OCI-LY1 (cell line): ENCODE results near the gene AADACL2.

Experiments
- H2AFZ ChIP-seq: fragments of 200-600 bp; sonication (generic), shearing (Covaris generic); 2 replicates; pipeline ENCODE4 v1.6.0; 2014; ENCODE audit warnings: antibody characterized with exemption, mild to moderate bottlenecking, low read length
- H3F3A ChIP-seq: fragments of 200-600 bp; sonication (generic), shearing (Covaris generic); 2 replicates; pipeline ENCODE4 v1.6.0; 2014; ENCODE audit warnings: mild to moderate bottlenecking, antibody characterized with exemption, low read length, moderate library complexity; ENCODE audit not compliant: insufficient read depth
- H3K27ac ChIP-seq: fragments of 200-600 bp; sonication (generic); 2 replicates; pipeline ENCODE4 v1.5.1; 2014; ENCODE audit warnings: low read length, mixed run types, mild to moderate bottlenecking, low read depth; ENCODE audit not compliant: poor library complexity, severe bottlenecking
- H3K27me3 ChIP-seq: fragments of 200-600 bp; sonication (generic); 2 replicates; pipeline ENCODE4 v1.6.0; 2014; ENCODE audit warnings: antibody characterized with exemption, mild to moderate bottlenecking, low read length, moderate library complexity; ENCODE audit not compliant: insufficient read depth
- H3K36me3 ChIP-seq: fragments of 200-600 bp; sonication (generic); 2 replicates; pipeline ENCODE4 v1.6.1; 2014; ENCODE audit warnings: mild to moderate bottlenecking, antibody characterized with exemption, low read length, moderate library complexity, mixed read lengths; ENCODE audit not compliant: insufficient read depth
- H3K4me1 ChIP-seq: fragments of 200-600 bp; sonication (generic); 2 replicates; pipeline ENCODE4 v1.5.1; 2014; ENCODE audit warnings: mild to moderate bottlenecking, low read length, moderate library complexity; ENCODE audit not compliant: insufficient read depth, severe bottlenecking
- H3K4me2 ChIP-seq: fragments of 200-600 bp; sonication (generic), shearing (Covaris generic); 2 replicates; pipeline ENCODE4 v1.6.1; 2014; ENCODE audit warnings: low read length
- H3K4me3 ChIP-seq: fragments of 200-600 bp; sonication (generic); 2 replicates; pipeline ENCODE4 v1.5.1; 2014; ENCODE audit warnings: low read length, low read depth, mild to moderate bottlenecking, mixed read lengths; ENCODE audit not compliant: poor library complexity, severe bottlenecking
- H3K79me2 ChIP-seq: fragments of 200-600 bp; shearing (Covaris generic); 2 replicates; pipeline ENCODE4 v1.6.1; 2016; ENCODE audit warnings: mixed run types, low read length, mixed read lengths; ENCODE audit not compliant: insufficient read depth
- H3K9ac ChIP-seq: fragments of 200-600 bp; sonication (generic), shearing (Covaris generic); 2 replicates; pipeline ENCODE4 v1.6.1; 2014; ENCODE audit warnings: mild to moderate bottlenecking, low read length, mixed read lengths
- H3K9me2 ChIP-seq: fragments of 200-600 bp; sonication (generic), shearing (Covaris generic); 2 replicates; pipeline ENCODE4 v1.6.1; 2014; ENCODE audit warnings: low read depth, mild to moderate bottlenecking, low read length, mixed read lengths
- H3K9me3 ChIP-seq: fragments of 200-600 bp; shearing (Covaris generic); 2 replicates; pipeline ENCODE4 v1.6.1; 2014; ENCODE audit warnings: low read length, mixed read lengths
- H4K20me1 ChIP-seq: fragments of 200-600 bp; sonication (generic), shearing (Covaris generic); 2 replicates; pipeline ENCODE4 v1.6.0; 2016; ENCODE audit warnings: mild to moderate bottlenecking, low read length; ENCODE audit not compliant: insufficient read depth
- EZH2 ChIP-seq: fragments of 200-600 bp; sonication (generic), shearing (Covaris generic); IDR thresholded peaks from 2 replicates; pipeline ENCODE4 v1.8.0; 2017; ENCODE audit warnings: borderline replicate concordance, mixed run types, mild to moderate bottlenecking, antibody characterized with exemption, low read length, moderate library complexity, mixed read lengths
- TF ChIP-seq, protein P1 (sequence below): fragments of 200-600 bp; sonication (generic), shearing (Covaris generic); IDR thresholded peaks from 2 replicates; pipeline ENCODE4 v1.5.1; 2017; ENCODE audit warnings: mild to moderate bottlenecking, antibody characterized with exemption, low read length, moderate library complexity, mixed read lengths

AADACL2 gene

DNA sequence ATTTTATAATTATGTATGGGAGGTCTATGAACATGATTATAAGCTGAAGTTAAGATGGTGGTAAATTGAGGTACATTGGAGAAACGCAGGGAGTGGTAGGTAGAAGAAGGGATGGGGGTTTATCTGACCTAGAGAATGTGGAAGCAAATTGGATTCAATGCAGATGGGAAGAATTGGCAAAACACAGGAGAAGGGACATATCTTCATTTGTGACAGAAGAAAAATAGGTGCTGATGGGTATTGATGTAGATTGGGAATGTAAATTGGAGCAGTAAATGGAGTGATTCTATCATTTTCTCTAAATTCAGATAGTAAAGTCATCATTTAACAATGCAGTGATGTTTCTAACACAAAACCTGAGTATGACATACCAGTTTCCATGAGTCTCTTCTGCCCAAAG lies 40.5 kb downstream of the AADACL2 start:
- no peak overlapping the region for H3K27ac ChIP-seq
- no peaks in the 10 kb centered on the region for H3K27me3 ChIP-seq
- H3K79me2 ChIP-seq, result no peaks in the 10 kb centered on the region
- no peak for TF ChIP-seq EZH2
- TF ChIP-seq, protein P1, sequence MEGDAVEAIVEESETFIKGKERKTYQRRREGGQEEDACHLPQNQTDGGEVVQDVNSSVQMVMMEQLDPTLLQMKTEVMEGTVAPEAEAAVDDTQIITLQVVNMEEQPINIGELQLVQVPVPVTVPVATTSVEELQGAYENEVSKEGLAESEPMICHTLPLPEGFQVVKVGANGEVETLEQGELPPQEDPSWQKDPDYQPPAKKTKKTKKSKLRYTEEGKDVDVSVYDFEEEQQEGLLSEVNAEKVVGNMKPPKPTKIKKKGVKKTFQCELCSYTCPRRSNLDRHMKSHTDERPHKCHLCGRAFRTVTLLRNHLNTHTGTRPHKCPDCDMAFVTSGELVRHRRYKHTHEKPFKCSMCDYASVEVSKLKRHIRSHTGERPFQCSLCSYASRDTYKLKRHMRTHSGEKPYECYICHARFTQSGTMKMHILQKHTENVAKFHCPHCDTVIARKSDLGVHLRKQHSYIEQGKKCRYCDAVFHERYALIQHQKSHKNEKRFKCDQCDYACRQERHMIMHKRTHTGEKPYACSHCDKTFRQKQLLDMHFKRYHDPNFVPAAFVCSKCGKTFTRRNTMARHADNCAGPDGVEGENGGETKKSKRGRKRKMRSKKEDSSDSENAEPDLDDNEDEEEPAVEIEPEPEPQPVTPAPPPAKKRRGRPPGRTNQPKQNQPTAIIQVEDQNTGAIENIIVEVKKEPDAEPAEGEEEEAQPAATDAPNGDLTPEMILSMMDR, result no peak
- no peak overlapping the region for H3K9ac ChIP-seq
- H3K4me1 ChIP-seq, result no peaks in the 10 kb centered on the region
- H4K20me1 ChIP-seq, result no peaks in the 10 kb centered on the region
- H3K9me2 ChIP-seq, result no peaks in the 10 kb centered on the region; the same call in 1 of the 2 replicates
- H3K4me3 ChIP-seq, result no peak overlapping the region
- no peaks in the 10 kb centered on the region for H3K36me3 ChIP-seq
- no peak overlapping the region for H2AFZ ChIP-seq
- H3K9me3 ChIP-seq, result no peaks in the 10 kb centered on the region
- H3K4me2 ChIP-seq, result no peak overlapping the region
- no peaks in the 10 kb centered on the region for H3F3A ChIP-seq

DNA sequence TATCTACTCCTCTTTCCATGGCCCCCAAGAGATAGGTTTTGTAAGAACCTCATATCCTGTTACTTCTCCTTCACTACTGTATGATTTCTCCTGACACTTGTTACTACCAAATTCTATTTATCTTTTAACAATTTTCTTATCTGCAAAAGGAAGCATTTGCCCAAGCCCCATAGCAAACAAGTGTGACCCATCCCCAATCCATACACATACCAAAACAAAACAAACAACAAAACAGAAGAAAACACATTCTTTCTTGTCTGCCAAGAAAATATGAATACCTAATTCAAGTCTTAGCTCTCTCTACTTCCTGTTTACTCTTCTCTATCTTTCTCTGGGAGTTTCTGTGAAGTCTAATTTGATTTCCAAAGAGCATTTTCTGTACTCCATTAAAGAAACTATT lies 41.2 kb downstream of the AADACL2 start:
- Histone ChIP-seq H2AFZ (no peak overlapping the region), H3K4me3 (no peak overlapping the region), H3K36me3 (no peaks in the 10 kb centered on the region), H3K9ac (no peak overlapping the region), H4K20me1 (no peaks in the 10 kb centered on the region), H3K9me3 (no peaks in the 10 kb centered on the region), H3K9me2 (no peaks in the 10 kb centered on the region; the same call in 1 of the 2 replicates), H3K79me2 (no peaks in the 10 kb centered on the region), H3K4me2 (no peak overlapping the region), H3K4me1 (no peaks in the 10 kb centered on the region), H3K27ac (no peak overlapping the region), H3K27me3 (no peaks in the 10 kb centered on the region), H3F3A (no peaks in the 10 kb centered on the region)
- no peak for TF ChIP-seq EZH2

DNA sequence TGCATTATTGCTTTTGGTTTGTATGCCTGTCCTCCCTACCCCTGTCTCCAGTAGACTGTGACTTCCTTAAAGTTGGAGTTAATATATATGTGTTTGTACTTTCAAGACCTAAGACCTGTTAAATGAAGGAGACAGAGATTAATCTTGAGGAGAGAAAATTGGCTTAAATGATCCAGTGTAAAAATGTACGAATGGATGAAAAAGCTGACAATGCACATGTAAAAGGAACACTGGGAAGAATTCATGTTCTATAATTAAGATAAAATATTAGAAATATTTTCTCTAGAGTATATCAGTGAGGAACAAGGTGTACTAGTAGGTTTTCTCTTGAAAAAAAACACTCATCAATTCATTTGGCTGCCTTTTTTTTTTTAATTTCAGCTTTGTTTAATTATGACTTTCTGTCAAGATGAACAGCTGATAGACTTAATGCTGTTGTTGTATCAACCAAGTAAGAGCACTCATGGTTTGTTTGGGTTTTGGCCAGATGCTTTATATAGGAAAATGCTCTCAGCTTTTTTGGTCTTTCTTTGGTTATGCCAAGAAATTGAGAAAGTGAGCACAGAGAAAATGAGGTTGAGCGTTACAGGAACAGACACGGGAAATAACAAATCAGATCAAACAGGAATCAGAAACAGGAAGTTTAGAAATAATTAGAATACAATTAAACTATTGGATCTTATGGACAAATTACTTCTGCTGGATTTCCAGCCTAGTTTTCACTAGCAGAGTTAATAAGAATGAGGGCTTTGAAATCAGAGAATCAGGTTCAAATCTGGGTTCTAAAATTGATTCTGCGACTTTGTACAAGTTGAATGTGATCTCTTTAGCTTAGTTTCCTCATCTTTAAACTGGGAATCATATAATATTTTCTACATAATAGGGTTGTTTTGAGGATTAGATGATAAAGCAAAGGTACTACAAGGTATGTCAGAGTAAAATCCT lies 41.9 kb downstream of the AADACL2 start:
- no peaks in the 10 kb centered on the region for H4K20me1 ChIP-seq
- no peaks in the 10 kb centered on the region for H3K79me2 ChIP-seq

More for the DNA sequence above, 41.9 kb downstream of the AADACL2 start:
- Histone ChIP-seq H3K9ac (no peak overlapping the region), H2AFZ (no peak overlapping the region), H3K4me3 (no peak overlapping the region), H3K27ac (no peak overlapping the region), H3K9me3 (no peaks in the 10 kb centered on the region), H3K36me3 (no peaks in the 10 kb centered on the region), H3K27me3 (no peaks in the 10 kb centered on the region), H3F3A (no peaks in the 10 kb centered on the region), H3K4me1 (no peaks in the 10 kb centered on the region), H3K9me2 (no peaks in the 10 kb centered on the region; the same call in 1 of the 2 replicates), H3K4me2 (no peak overlapping the region)
- TF ChIP-seq, protein P1, result no peak
- TF ChIP-seq EZH2, result no peak
